ENCODE measurements around the gene POTEC.
"Not testable (repeated sequence)": the region's sequence is repeated elsewhere in the genome, so short reads cannot be mapped to it uniquely, and the experiment has no call there.

The POTEC gene

GRCh38 chr18:14543446-14543964, at the start of gene POTEC:
TSS of gene POTEC (minus strand) at chr18:14543600. CDS start at chr18:14543146, 454 bp downstream.
- DNase-seq = not testable (repeated sequence)

GRCh38 chr18:14577971-14578370, 34.6 kb upstream of the POTEC start:
- DNase-seq = no peak

GRCh38 chr18:14559502-14559901, 16.1 kb upstream of the POTEC start:
- not testable (repeated sequence) for DNase-seq

- not testable (repeated sequence) for DNase-seq
These were observed 11.7 kb downstream of the POTEC start for GRCh38 chr18:14531659-14532058.

GRCh38 chr18:14510707-14511106, 32.7 kb downstream of the POTEC start:
- not testable (repeated sequence) for DNase-seq

GRCh38 chr18:14503691-14504090, 39.7 kb downstream of the POTEC start:
- not testable (repeated sequence) for DNase-seq

GRCh38 chr18:14501894-14502293, 41.5 kb downstream of the POTEC start:
- not testable (repeated sequence) for DNase-seq

GRCh38 chr18:14489256-14490014, 54.0 kb downstream of the POTEC start:
- DNase-seq = not testable (repeated sequence)

- DNase-seq = not testable (repeated sequence)
These were observed 54.6 kb downstream of the POTEC start for GRCh38 chr18:14488789-14489188.

GRCh38 chr18:14486926-14487580, 56.3 kb downstream of the POTEC start:
- DNase-seq = not testable (repeated sequence)

GRCh38 chr18:14479076-14479475, 64.3 kb downstream of the POTEC start:
- DNase-seq = not testable (repeated sequence)

GRCh38 chr18:14475520-14475919, 67.9 kb downstream of the POTEC start:
- DNase-seq = not testable (repeated sequence)

- DNase-seq = not testable (repeated sequence)
These were observed 68.6 kb downstream of the POTEC start for GRCh38 chr18:14474752-14475151.

- DNase-seq = not testable (repeated sequence)
These were observed 69.2 kb downstream of the POTEC start for GRCh38 chr18:14474007-14474720.

GRCh38 chr18:14473250-14474006, 70.0 kb downstream of the POTEC start:
- DNase-seq = not testable (repeated sequence)

- DNase-seq = not testable (repeated sequence)
These were observed 72.1 kb downstream of the POTEC start for GRCh38 chr18:14471286-14471685.

- DNase-seq = not testable (repeated sequence)
These were observed 73.0 kb downstream of the POTEC start for GRCh38 chr18:14470446-14470845.

- not testable (repeated sequence) for DNase-seq
These were observed 73.4 kb downstream of the POTEC start for GRCh38 chr18:14470046-14470445.

GRCh38 chr18:14465989-14466388, 77.4 kb downstream of the POTEC start:
- DNase-seq = not testable (repeated sequence)
